Glomerular visceral epithelial cell (primary cell): Measurements from ENCODE around the gene HSPA14.
A peak's percentile ranks its signal among the peaks of the same experiment; 100 is the strongest.
"Not testable (repeated sequence)": the region's sequence is repeated elsewhere in the genome, so short reads cannot be mapped to it uniquely, and the experiment has no call there.

Source experiments
- DNase-seq: peaks from one replicate; pipeline ENCODE4 v3.0.0-alpha.2; 2016; ENCODE audit errors: extremely low spot score

Gene HSPA14

DNA sequence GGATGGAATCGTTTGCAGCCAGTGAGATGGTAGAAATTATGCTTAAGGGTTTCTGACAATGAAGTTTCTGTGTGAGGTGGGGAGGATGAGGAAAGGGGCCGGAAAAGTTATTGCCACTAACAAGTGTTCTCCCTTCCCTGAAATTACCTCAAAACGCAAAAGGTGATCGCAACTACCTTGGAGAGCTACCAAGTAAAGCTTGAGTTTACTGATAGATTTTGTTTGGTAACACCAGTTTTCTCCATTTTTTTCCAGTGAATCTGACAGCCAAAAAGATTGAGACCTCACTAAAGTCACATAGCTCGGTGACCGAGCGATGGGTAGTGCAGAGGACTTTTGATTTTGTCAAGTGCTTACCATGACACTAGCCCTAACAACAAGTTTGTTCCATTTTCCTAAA, 42.1 kb downstream of the HSPA14 start:
- no peak for DNase-seq

GRCh38 chr10:14884082-14884481, 46.0 kb downstream of the HSPA14 start:
- no peak for DNase-seq

GRCh38 chr10:14889318-14889717, 51.2 kb downstream of the HSPA14 start:
- DNase-seq, result no peak

DNA sequence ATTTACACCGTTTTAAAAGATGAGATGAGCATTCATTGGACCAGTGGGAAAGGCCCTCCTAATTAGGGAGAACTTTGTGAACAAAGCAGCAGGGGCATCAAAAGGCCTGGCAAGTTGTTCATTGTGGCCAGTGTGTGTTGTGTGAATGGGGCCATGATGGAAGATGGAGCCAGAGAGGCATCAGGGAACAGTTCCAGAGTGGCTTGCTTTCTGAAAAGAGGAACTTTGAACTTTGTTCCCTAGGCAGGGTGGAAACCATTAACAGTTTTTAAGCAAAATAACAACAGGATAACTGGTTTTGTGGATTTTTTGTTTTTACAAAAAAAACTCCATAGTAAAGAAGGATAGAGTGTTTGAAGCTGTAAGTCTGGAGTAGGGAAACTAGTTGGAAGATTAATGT, 53.0 kb downstream of the HSPA14 start:
- DNase-seq, result no peak

DNA sequence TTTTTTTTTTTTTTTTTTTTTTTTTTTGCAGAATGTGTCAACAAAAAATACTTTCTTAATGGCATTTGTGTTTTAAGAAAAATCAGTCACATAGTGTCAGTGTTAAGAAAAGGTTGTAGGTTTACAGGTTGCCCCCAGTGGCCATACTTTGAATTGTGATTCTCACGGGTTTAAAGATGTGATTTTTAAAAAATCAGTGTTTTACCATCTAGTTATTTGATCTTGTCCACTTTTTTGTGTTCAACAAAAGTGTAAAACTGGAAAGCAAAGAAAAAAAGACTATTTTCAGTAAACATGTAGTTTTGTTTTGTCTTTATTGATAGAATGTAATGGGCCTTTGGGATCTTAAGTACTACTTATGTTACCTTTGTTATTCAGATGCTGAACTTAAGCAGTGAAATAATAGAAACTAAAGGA, 66.2 kb downstream of the HSPA14 start:
- peak; percentile 29 for DNase-seq

DNA sequence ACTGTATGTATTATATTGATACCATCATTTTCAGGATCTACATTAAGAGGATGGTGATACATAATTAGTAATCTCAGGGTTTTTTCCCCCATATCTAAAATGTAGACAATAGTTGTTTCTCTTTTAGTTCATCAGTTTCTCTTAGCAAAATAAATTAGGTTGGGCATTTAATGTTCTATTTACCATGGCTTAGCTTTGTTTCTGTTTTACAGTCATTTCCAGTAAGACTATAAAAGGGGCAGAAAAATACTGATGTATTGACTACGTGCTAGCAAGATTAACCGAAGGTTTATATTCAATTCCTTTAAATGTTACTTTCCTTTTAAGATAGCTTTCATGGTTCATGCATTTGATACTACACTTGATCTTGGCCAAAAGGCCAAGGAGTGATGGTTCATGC, 66.8 kb downstream of the HSPA14 start:
- DNase-seq, result no peak

DNA sequence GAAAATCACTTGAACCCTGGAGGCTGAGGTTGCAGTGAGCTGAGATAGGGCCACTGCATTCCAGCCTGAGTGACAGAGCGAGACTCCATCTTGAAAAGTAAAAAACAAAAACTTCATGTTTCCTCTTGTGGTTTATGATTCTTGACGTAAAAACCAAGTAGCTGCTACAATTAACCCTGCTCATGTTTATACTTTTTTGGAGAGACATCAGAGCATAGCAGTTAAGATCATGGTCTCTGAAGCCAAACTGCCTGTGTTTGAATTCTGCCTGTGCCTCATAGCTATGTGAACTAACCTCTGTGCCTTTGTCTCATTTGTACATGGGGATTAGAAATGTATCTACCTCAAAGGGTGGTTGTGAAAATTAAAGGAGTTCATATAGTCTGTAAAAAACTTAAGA, 67.8 kb downstream of the HSPA14 start:
- no peak for DNase-seq

DNA sequence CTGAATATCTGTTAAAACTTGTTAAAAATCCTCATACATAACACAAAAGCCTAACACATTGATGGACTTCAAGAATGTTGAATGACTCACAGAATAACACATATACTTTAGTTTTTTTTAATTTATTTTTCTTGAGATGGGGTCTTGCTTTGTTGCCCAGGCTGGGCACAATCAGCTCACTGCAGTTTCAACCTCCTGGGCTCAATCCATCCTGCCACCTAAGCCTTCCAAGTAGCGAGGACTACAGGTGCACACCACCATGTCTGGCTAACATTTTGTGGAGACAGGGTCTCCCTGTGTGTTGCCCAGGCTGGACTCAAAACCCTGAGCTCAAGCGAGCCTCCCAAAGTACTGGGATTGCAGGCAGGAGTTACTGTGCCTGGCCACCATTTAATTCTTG, 68.7 kb downstream of the HSPA14 start:
- no peak for DNase-seq

- DNase-seq, result not testable (repeated sequence)
These were observed 69.5 kb downstream of the HSPA14 start for GRCh38 chr10:14907591-14907990.

GRCh38 chr10:14909101-14909500, 71.0 kb downstream of the HSPA14 start:
- no peak for DNase-seq

- DNase-seq, result no peak
These were observed 72.8 kb downstream of the HSPA14 start for GRCh38 chr10:14910953-14911352.

- DNase-seq, result no peak
These were observed 73.7 kb downstream of the HSPA14 start for GRCh38 chr10:14911801-14912200.

- no peak for DNase-seq
These were observed 78.5 kb downstream of the HSPA14 start for GRCh38 chr10:14916600-14916999.

- DNase-seq, result no peak
These were observed 79.7 kb downstream of the HSPA14 start for GRCh38 chr10:14917827-14918226.

GRCh38 chr10:14918964-14919363, 80.9 kb downstream of the HSPA14 start:
- DNase-seq, result no peak
